Activated CD8-positive, alpha-beta memory T cell treated with anti-CD3 and anti-CD28 coated beads for 24 hours (primary cell): Measurements from ENCODE around the gene CLPSL1.

Experiments used
- DNase-seq: peaks from one replicate; pipeline ENCODE4 v3.0.0-alpha.2; 2020

The CLPSL1 gene

DNA sequence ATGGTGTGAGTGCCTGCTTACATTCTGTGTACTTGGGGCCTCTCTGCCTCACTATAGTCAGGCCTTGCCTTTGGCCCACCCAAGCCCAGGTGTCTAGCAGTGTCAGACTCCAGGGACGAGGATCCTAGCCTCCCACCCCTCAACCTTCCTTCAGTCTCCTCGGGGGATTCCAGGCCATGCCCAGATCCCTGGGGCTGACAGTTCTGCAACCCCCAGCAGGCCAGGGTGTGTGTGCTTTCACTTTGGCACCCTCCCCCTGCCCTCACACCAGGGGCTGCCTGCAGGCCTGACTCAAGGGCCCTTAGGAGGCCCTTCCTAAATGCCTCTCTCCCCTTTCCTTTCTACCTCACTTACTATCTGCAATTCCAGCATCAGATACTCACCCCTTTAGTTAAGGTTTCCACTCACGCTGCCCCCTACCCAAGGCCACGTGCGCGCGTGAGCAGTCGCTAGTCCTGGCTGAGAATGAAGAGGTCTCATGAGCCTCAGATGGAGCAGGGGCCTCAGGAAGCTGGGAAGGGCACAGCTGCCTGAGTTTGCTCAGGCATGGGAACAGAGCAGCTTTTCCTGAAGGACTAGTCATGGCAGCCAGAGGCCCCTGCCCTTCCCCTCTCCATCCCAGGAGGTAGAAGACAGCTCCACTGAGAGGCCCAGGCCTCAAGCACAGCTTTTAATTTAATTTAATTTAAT lies 17.2 kb downstream of the CLPSL1 start:
- DNase-seq: no peak

DNA sequence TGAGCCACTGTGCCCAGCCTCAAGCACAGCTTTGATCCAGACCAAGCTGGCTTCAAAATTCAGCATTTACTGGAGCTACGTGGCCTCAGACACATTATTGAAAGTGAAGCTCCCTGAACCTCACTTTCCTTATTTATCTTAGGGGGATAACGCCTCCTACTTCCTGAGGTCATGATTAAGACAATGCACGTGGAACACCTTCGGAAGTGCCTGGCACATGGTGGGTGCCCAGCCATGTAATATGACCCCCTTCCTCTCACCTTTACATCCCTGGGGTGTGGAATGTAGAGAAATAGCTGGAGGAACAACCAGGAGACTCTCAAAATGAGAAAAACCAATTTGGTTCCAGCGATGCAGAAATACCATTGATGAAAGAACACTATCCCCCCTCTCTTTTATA lies 17.9 kb downstream of the CLPSL1 start:
- no peak for DNase-seq

GRCh38 chr6:35801148-35801547 lies 20.3 kb downstream of the CLPSL1 start:
- no peak for DNase-seq

DNA sequence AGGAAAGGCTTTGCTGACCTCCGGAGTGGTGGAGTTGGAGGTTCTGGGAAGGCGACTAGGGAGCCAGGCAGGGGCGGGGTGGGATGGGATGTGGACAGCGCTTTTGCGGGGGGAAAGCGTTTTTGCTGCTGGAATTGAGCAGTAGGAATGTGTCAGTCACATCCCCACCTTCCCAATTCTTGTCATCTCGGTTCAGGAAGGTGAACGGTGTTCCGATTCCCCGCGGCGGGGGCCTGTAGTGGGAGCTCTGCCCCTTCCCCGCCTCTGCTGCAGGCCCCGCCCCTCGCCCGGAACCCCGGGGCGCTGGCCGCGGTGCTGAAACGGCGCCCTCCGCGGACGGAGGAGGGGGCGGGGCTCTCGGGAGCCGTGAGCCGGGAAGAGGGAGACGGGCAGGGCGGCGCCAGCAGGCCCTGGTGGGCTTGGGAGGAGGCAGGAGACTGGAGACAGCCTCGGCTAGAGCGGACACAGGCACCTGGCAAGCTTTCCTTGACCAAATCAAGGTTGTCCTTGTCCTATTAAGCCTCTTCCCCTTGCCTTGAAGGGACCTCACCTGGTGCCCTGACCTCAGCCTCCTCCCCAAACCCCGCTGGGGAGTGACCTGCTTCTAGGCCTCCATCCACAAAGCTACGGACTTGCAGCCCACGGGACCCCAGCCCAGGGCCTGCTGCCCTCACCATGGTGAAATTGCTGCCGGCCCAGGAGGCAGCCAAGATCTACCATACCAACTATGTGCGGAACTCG lies 24.3 kb downstream of the CLPSL1 start, which contains the start of gene LHFPL5:
Gene LHFPL5 (plus strand): TSS at position 357 of the 741 bp plus-strand sequence. CDS start 319 bp downstream, at position 676.
- peak; percentile 73 for DNase-seq

DNA sequence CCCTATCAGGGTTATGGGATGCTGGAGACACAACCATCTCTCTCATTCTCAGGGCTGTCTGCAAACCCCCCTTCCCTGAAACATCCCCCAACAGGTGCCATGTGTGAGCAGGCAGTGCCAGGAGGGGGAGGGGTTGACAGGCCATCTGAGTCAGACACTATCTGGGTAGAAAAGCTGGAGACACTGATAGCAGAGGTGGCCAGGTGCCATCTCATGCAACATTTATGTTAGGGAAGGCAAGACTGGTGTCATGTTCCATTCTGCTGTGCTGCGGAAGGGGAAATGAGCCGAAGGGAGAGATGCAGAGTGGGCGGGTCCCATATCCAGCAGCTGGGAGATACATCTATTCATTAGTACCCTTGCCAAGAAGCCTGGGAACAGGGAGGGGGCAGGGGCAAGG lies 27.9 kb downstream of the CLPSL1 start:
- DNase-seq: no peak

DNA sequence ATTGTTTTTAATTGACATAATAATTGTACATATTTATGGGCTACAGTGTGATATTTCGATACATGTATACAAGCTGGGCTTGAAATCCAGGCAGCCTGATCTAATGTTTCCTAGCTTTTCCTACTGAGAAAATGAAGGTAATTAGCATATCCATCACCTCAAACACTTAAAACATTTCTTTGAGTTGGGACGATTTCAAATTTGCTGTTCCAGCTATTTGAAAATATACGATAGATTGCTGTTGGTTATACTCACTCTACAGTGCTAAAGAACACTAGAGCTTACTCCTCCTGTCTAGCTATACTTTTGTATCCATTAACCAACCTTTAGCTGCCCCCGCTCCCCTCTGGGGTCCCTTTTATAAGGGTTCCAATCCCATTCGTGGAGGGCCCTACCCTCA lies 29.0 kb downstream of the CLPSL1 start:
- no peak for DNase-seq

DNA sequence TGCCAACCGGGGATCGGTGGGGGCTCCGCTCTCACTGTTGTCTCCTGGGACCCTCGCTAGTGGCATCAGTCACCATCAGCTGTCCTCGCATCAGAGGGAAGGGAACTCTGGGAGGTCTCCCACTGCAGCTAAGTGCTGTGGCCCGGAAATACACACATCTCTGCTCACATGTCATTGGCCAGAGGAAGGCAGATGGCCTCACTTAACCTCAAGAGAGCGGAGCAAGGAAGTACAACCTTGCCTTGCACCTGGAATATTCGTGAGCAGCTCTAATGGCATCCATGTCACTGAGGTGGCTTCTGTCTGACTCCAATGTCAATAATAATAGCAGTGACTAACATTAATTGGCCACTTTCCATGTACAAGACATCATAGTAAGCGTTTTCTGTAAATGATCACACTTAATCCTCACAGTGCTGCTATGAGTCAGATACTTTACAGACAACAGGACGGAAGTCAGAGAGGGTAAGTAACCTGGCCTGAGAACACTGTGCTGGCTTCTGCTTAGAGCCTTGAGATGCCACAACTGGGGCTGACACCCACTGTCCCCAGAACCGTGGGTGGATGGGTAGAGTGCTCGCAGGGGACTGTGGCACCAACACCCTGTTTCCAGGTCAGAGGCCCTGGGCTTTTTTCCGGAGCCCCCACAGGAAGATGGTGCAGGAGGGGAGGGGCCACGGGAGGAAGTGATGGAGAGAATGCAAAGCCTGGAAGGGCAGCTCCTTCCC lies 30.3 kb downstream of the CLPSL1 start:
- no peak for DNase-seq

DNA sequence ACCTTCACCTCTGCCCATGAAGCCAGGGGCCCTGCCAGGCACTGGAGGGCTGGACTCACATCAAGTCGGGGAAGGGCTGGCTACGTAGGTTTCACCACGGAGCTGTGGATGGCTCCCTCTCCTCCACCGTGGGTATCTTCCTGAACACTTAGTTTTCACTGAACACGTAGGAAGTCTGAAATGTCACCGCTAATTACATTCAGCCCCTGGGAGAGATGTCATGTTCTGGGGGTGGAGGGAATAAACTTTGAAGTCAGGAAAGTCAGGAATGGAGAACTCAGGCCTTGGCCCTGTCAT lies 30.8 kb downstream of the CLPSL1 start:
- DNase-seq: no peak

- DNase-seq: no peak
Measured at GRCh38 chr6:35817515-35817914, 36.7 kb downstream of the CLPSL1 start.

GRCh38 chr6:35823601-35824000 lies 42.8 kb downstream of the CLPSL1 start:
- no peak for DNase-seq

DNA sequence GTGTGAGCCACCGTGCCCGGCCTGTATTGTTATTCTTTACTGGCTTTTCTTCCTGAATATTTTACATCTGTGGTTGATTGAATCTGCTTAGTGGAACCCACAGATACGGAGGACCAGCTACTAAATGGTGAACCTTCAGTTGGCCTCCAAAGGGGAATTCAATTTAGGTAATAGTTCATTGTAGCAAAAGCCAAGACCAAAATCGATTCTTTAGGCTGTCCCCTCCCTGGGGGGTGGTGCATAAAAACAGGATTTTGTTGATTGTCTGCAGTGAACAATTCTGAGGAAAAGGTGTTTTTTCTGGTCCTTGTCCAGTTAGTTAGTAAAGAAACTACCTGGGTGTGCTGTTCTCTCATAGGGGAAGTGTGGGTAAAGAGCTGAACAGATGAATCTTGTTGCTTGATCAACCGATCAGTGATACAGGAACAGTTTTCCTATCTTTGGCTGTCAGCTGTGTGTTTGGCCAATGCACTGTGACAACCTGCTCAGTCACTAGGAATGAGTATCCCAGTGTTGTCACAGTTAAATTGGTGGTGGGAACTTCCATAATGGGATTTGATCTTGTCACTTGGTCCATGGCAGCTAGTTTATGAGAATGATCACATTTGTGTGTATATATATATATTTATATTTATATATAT lies 43.9 kb downstream of the CLPSL1 start:
- no peak for DNase-seq

GRCh38 chr6:35829306-35829705 lies 48.5 kb downstream of the CLPSL1 start:
- no peak for DNase-seq

GRCh38 chr6:35831257-35832007 lies 50.6 kb downstream of the CLPSL1 start:
- DNase-seq: no peak

DNA sequence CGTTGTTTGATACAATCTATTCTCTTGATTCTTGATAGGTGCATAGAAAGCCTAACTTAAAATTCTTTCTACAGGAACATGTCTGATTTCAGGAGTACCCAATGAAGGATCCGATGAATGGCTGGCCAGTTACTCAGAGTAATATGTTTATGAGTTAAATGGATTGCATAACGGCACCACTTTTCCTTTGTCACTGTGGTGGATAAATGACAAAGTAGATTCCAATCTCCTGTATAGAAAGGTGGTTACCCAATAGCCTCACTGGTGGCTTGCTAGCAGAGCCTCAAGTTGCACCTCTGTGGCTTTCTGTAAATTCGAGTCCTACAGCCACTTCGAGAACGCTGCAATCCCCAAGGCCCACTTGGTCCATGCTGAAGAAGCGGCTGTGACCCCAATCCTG lies 52.7 kb downstream of the CLPSL1 start:
- DNase-seq: no peak
